ENCODE data around the gene CAPN10.
A peak's percentile ranks its signal among the peaks of the same experiment; 100 is the strongest.
"Not testable (repeated sequence)": the region's sequence is repeated elsewhere in the genome, so short reads cannot be mapped to it uniquely, and the experiment has no call there.

The CAPN10 gene

GRCh38 chr2:240586198-240586918 lies at the start of gene CAPN10:
Gene CAPN10, plus strand, starts transcription at chr2:240586734. Its CDS starts 178 bp downstream, at chr2:240586912.
- DNase-seq (ENCODE audit: low read depth in 3 of 3, low spot score in 1 of 3) = peak; percentile 86 to 89 (median 88)

- DNase-seq (ENCODE audit: low read depth in 3 of 3, low spot score in 1 of 3) = no peak
These were observed 48.3 kb upstream of the CAPN10 start for GRCh38 chr2:240538031-240538780.

GRCh38 chr2:240539101-240539500 lies 47.4 kb upstream of the CAPN10 start:
- DNase-seq (ENCODE audit: low read depth in 3 of 3, low spot score in 1 of 3) = not testable (repeated sequence)

- DNase-seq (ENCODE audit: low read depth in 3 of 3, low spot score in 1 of 3) = no peak
These were observed 46.6 kb upstream of the CAPN10 start for GRCh38 chr2:240539906-240540305.

- no peak for DNase-seq (ENCODE audit: low read depth in 3 of 3, low spot score in 1 of 3)
These were observed 35.2 kb upstream of the CAPN10 start for GRCh38 chr2:240551288-240551687.

- DNase-seq (ENCODE audit: low read depth in 3 of 3, low spot score in 1 of 3) = no peak
These were observed 34.7 kb upstream of the CAPN10 start for GRCh38 chr2:240551811-240552210.

GRCh38 chr2:240553956-240554480 lies 32.5 kb upstream of the CAPN10 start:
- no peak for DNase-seq (ENCODE audit: low read depth in 3 of 3, low spot score in 1 of 3)

GRCh38 chr2:240554767-240555493 lies 31.6 kb upstream of the CAPN10 start:
- no peak for DNase-seq (ENCODE audit: low read depth in 3 of 3, low spot score in 1 of 3)

- no peak for DNase-seq (ENCODE audit: low read depth in 3 of 3, low spot score in 1 of 3)
These were observed 30.8 kb upstream of the CAPN10 start for GRCh38 chr2:240555541-240556250.

- peak; percentile 44 to 50 (median 49) for DNase-seq (ENCODE audit: low read depth in 3 of 3, low spot score in 1 of 3)
These were observed 29.9 kb upstream of the CAPN10 start for GRCh38 chr2:240556553-240557100.

- no peak for DNase-seq (ENCODE audit: low read depth in 3 of 3, low spot score in 1 of 3)
These were observed 29.3 kb upstream of the CAPN10 start for GRCh38 chr2:240557101-240557751.

GRCh38 chr2:240557808-240558207 lies 28.7 kb upstream of the CAPN10 start, which contains the start of gene ANKMY1:
Gene ANKMY1, minus strand, starts transcription at chr2:240557988. Its CDS starts 653 bp downstream, at chr2:240557335.
- DNase-seq (ENCODE audit: low read depth in 3 of 3, low spot score in 1 of 3) = peak in 1 of 3 donors; percentile 57

- DNase-seq (ENCODE audit: low read depth in 3 of 3, low spot score in 1 of 3) = no peak
These were observed 28.2 kb upstream of the CAPN10 start for GRCh38 chr2:240558236-240558761.

- DNase-seq (ENCODE audit: low read depth in 3 of 3, low spot score in 1 of 3) = no peak
These were observed 27.2 kb upstream of the CAPN10 start for GRCh38 chr2:240559286-240559685.

- DNase-seq (ENCODE audit: low read depth in 3 of 3, low spot score in 1 of 3) = peak; percentile 70 to 83 (median 70)
These were observed 26.5 kb upstream of the CAPN10 start, which contains the start of gene DUSP28 for GRCh38 chr2:240560084-240560479. Gene DUSP28, plus strand, starts transcription at chr2:240560357. Its CDS starts 328 bp downstream, at chr2:240560685.

GRCh38 chr2:240560480-240561324 lies 25.8 kb upstream of the CAPN10 start:
- DNase-seq (ENCODE audit: low read depth in 3 of 3, low spot score in 1 of 3) = peak; percentile 99 to 100 (median 99)

GRCh38 chr2:240561325-240561971 lies 25.1 kb upstream of the CAPN10 start:
- no peak for DNase-seq (ENCODE audit: low read depth in 3 of 3, low spot score in 1 of 3)

- DNase-seq (ENCODE audit: low read depth in 3 of 3, low spot score in 1 of 3) = not testable (repeated sequence)
These were observed 23.3 kb upstream of the CAPN10 start for GRCh38 chr2:240563231-240563630.

Data from stimulated activated CD4-positive, alpha-beta T cell treated with anti-CD3 and anti-CD28 coated beads, TNF-alpha, amount 100 ng/mL, for 1 hour (primary cell).